SK-MEL-5 (cell line): ENCODE data around the gene MCF2L2. TPM values are rescaled to one million over a fixed set of nuclear protein-coding genes. Genes with fewer than 3 reads are reported as not detected.

ENCODE experiments used
- DNase-seq: peaks from one replicate; pipeline ENCODE4 v3.0.0-alpha.2; 2016; ENCODE audit warnings: low read depth, low spot score
- in situ Hi-C: cut with HindIII; loops from 2 replicates; pipeline ENCODE4 v1.10.0; 2016; ENCODE audit warnings: low sequenced_read_pairs, high pct_unique_total_duplicates, low pct_unique_long_range_greater_than_20kb
- total RNA-seq: library from RNA; depleted of rRNA; stranded (reverse); fragments of >200 nt; shearing (Covaris generic); gene quantifications from 2 replicates; pipeline ENCODE4 v1.2.3, GENCODE V29; 2014

MCF2L2 gene
- total RNA-seq, 1 experiment from 2014 or later = 0.79 TPM

GRCh38 chr3:183354874-183355273 is 73.5 kb downstream of the MCF2L2 start:
- in situ Hi-C loops = no loop called here
- no peak for DNase-seq

- in situ Hi-C loops = no loop called here
- DNase-seq = no peak
These were observed 74.0 kb downstream of the MCF2L2 start for GRCh38 chr3:183354325-183354831.

- in situ Hi-C loops = no loop called here
- no peak for DNase-seq
These were observed 75.0 kb downstream of the MCF2L2 start for GRCh38 chr3:183353421-183353820.

- in situ Hi-C loops = no loop called here
- no peak for DNase-seq
These were observed 78.3 kb downstream of the MCF2L2 start for GRCh38 chr3:183350164-183350563.

GRCh38 chr3:183349421-183350157 is 78.8 kb downstream of the MCF2L2 start:
- in situ Hi-C loops = no loop called here

GRCh38 chr3:183342824-183343223 is 85.6 kb downstream of the MCF2L2 start:
- in situ Hi-C loops = no loop called here
- DNase-seq = no peak

More at GRCh38 chr3:183349421-183350157, 78.8 kb downstream of the MCF2L2 start:
- no peak for DNase-seq

- no peak for DNase-seq
- in situ Hi-C loops = no loop called here
These were observed 86.7 kb downstream of the MCF2L2 start for GRCh38 chr3:183341545-183342288.

GRCh38 chr3:183340222-183340621 is 88.2 kb downstream of the MCF2L2 start:
- in situ Hi-C loops = no loop called here
- no peak for DNase-seq

GRCh38 chr3:183339461-183340086 is 88.8 kb downstream of the MCF2L2 start:
- DNase-seq = no peak
- in situ Hi-C loops = no loop called here

- no peak for DNase-seq
- in situ Hi-C loops = no loop called here
These were observed 89.9 kb downstream of the MCF2L2 start for GRCh38 chr3:183338520-183338919.

- no peak for DNase-seq
- in situ Hi-C loops = no loop called here
These were observed 95.9 kb downstream of the MCF2L2 start for GRCh38 chr3:183332487-183332886.

GRCh38 chr3:183331498-183331897 is 96.9 kb downstream of the MCF2L2 start:
- no peak for DNase-seq
- in situ Hi-C loops = no loop called here

- no peak for DNase-seq
- in situ Hi-C loops = no loop called here
These were observed 97.5 kb downstream of the MCF2L2 start for GRCh38 chr3:183330881-183331280.

GRCh38 chr3:183329543-183329942 is 98.9 kb downstream of the MCF2L2 start:
- in situ Hi-C loops = no loop called here
- no peak for DNase-seq

GRCh38 chr3:183328823-183329222 is 99.6 kb downstream of the MCF2L2 start:
- in situ Hi-C loops = no loop called here
- DNase-seq = no peak

GRCh38 chr3:183328164-183328563 is 100.3 kb downstream of the MCF2L2 start:
- in situ Hi-C loops = no loop called here
- no peak for DNase-seq

- no peak for DNase-seq
- in situ Hi-C loops = no loop called here
These were observed 101.1 kb downstream of the MCF2L2 start for GRCh38 chr3:183327343-183327742.

- in situ Hi-C loops = loop anchor here (25.0 kb wide), 1 partner anchor 212 kb away; no protein-coding TSS in a partner anchor
- DNase-seq = no peak
These were observed 104.3 kb downstream of the MCF2L2 start for GRCh38 chr3:183324083-183324482.
